GM18909 (cell line): ENCODE measurements around the gene CLEC14A.

Source experiments
- ATAC-seq: cut with Tn5 transposase; IDR thresholded peaks from one replicate; pipeline ENCODE4 v1.9.1; 2021; ENCODE audit warnings: mild to moderate bottlenecking; ENCODE audit not compliant: unreplicated experiment, poor library complexity

The CLEC14A gene, protein sequence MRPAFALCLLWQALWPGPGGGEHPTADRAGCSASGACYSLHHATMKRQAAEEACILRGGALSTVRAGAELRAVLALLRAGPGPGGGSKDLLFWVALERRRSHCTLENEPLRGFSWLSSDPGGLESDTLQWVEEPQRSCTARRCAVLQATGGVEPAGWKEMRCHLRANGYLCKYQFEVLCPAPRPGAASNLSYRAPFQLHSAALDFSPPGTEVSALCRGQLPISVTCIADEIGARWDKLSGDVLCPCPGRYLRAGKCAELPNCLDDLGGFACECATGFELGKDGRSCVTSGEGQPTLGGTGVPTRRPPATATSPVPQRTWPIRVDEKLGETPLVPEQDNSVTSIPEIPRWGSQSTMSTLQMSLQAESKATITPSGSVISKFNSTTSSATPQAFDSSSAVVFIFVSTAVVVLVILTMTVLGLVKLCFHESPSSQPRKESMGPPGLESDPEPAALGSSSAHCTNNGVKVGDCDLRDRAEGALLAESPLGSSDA

DNA sequence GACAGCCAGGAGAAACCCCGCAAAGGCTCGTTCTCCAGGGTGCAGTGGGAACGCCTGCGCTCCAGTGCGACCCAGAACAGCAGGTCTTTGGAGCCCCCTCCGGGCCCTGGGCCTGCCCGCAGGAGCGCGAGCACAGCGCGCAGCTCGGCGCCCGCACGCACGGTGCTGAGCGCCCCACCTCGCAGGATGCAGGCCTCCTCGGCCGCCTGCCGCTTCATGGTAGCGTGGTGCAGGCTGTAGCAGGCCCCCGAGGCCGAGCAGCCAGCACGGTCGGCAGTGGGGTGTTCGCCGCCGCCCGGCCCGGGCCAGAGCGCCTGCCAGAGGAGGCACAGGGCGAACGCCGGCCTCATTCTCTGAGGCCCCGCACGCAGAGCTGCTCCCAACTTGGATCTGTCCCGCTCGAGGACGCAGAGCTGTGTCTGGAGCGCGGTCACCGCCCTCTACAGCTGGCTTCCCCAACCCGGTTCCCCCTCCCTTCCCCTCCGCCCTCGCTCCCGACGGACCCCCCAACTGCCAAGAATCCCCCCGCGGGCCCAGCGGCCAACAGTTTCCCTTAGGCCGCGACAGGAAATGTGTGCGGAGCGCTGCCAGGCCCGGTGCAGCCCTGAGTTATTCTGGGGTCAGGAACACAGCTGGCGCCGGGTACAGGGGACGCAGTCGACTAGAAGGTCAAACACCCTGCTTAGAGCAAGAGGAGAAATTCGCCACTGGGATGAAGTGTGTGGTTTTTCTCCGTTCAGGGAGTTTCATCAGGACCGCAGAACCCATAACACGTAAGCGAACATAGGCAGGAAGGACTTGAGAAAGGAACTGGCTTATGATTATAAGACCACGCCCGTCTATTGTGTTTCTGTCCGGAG is at the start of gene CLEC14A:
Gene CLEC14A, minus strand, starts transcription at position 421 of the 860 bp plus-strand sequence. Its CDS starts 71 bp downstream, at position 350.
- ATAC-seq: no peak

DNA sequence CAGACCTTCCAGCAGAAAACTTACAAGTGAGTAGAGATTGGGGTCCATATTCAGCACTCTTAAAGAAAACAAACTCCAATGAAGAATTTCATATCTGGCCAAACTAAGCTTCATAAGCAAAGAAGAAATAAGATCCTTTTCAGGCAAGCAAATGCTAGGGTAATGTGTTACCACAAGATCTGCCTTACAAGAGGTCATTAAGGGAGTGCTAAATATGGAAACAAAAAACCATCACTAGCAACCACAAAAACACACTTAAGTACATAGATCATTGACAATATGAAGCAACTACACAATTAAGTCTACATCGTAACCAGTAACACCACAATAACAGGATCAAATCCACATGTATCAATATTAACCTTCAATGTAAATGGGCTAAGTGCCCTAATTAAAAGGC is 47.1 kb upstream of the CLEC14A start:
- no peak for ATAC-seq

DNA sequence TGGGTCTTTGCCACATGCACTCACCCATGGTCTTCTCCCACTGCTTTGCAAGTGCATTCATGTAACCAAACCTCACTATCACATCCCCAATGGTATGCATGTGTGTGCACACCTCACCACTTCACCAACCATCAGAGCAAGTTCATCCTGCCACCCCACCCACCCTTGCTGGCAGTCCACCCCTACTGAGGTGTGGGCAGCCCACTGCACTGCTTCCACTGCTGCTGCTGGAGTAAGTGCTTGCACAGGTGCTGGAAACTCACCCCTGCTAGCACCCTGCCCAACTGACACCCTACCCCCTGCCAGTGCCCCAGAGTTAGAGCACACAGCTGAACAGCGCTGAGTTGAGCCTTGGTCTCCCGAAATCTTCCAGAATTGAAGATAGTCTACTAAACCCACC is 46.1 kb upstream of the CLEC14A start:
- no peak for ATAC-seq

DNA sequence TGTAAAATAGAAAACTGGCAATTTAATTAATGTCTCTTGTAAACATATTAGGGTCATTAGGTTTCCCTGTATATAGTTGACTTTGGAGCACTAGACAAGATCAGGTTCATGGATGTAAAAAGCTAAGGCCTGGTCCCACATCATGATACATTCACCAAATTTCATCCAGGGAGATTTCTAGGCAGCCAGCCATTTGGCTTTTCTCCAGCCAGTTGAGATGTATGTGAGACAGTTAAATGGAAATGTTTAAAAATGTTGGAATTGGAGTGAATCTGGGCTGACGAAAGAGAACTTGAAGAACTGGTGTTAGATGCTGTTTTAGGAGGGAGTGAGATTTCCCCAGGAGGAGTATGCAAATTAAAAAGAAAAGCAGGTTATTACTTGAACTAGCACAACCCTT is 41.8 kb upstream of the CLEC14A start:
- ATAC-seq: no peak

DNA sequence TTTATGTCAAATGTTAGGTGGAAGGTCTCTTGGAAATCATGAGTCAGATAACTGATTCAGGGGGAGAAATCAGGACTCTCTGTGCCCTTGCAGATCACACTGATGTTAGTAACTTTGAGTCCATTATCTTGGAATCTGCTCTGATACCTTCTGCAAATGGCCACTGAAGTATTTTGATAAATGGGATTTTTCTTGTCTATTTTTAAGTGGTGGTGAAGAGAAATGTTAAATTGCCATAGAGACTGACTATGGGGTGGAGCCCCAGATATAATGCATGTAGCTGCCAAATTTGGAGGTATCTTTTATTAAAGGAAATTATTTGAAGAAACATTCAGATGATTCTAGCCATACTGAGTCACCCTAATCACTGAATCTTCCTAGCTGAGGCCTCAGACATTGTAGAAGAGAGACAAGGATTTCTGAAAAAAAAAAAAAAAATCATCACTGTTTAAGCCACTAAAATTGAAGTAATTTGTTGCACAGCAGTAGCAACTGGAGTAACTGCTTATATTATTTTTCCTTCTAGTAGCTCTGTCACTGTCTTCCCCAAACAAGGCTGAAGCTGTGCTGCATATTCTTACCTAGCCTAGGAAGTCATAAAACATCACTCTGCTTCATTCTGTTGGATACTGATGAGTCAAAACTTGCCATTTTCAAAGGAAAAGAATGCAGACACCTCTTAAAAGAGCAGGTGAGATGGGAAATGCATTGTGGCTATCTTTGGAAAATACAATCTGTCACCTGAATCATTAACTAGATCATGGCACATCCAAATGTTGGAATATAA is 36.0 kb upstream of the CLEC14A start:
- no peak for ATAC-seq

DNA sequence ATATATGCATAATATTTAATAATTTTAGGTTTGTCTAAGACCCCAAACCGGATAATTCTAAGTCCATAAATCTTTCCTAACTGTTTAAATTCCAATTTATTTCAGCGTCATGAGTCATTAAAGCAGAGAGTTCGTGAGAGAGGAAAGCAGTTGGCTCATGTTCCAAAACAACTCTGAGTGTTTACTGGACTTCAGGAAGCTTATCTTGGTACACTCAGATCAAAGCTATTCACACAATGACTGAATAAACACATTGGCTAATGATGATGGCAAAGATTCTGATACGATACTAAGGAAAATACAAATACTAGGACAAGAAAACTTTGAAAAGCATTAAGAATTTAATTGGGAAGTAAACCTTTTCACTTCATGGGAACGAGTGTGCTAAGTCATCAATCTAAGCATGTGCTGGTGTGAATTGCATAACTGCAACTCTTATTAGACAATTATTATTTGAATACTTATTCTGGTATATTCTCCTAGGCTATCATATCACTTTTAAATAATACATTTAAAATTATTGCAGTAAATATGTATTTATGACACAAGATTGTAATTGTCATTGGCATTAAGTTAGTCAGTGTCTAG is 34.8 kb upstream of the CLEC14A start:
- no peak for ATAC-seq

DNA sequence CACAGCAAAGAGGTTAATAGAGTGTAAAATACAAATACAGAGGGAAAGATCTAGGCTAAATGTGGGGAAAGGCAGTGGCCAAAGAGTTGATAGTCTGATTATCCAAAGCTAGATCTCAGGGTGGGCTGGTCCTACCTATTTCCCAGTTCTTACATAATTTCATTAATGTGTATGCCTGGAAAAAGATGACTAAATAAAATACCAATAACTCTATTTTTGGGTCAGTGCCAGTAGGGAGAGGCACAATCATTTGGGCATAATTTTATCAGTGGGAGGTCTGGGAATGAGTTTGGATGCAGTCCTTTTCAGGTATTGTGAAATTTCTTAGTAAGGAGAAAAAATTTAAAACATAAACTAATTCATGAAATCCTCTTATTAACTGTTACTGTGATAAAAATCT is 30.6 kb upstream of the CLEC14A start:
- no peak for ATAC-seq

DNA sequence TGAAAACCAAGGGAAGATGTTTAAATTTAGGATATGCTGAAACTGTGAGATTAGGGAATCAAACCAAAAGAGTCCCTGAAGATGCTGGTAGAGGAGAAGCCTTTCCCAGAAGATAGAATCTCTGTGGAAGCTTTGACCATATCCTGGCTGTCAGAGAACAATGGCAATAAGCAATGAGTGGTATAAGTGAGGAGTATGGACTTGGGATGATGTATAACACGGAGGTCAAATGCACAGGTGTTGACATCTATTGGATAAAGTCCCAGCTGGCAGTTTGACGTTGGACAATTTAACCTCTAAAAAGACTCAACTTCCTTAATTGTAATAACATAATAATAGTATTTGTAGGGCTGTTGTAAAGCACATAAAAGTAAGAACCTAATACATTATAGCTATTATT is 30.1 kb upstream of the CLEC14A start:
- no peak for ATAC-seq

DNA sequence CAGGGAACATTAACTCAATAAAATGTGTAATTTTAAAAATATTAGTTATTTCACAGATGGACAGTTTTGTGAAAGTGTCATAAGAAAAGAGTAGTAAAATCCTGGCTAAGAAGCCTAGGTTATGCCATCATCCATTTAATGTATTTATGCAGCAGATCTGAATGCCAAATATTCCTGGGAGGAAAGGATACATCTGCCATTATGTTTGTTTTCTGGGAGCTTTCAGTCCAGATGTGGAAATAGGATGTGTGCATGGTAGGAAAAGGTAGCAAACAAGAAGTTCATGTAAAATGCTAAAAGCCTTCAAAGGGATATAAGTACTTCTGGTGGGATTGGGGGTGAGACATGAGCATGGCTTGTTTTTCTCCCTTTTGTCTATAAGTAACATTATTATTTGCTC is 27.0 kb upstream of the CLEC14A start:
- ATAC-seq: no peak

DNA sequence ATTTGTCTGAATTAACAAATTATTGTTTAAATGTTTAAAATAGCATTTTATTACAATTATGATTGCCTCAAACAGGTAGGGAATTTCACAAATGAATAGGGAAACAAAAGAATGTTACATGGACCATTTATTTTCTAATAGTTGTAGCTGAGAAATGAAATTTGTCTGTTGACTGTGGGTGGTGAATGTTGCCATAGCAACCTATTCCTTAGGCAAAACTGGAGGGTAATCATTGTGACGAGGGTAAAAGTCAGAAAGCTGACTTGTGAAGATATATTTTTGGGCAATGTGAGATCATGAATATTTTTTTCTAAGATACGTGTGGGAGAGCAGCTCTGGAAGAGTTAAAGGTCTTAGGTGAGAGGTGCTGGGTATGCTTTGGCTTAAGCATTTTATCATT is 24.2 kb upstream of the CLEC14A start:
- no peak for ATAC-seq

DNA sequence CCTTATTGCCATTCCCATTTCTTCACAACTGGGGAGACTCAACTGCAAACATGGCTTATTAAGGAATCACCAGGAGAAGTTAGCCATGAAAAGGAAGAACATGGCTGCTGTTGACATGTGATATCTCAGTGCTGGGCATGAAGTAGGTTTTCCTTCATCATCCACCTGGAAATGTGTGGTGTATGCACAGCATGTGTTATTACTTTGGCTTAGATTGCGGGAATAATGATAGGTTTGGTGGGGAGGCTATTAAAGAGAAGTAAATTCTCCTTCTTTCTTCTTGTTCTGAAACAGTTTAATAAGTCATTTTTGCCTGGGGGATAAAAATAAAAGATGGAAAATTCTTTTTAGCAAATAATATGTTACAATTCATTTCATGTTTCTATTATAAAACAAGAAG is 23.7 kb upstream of the CLEC14A start:
- ATAC-seq: no peak

DNA sequence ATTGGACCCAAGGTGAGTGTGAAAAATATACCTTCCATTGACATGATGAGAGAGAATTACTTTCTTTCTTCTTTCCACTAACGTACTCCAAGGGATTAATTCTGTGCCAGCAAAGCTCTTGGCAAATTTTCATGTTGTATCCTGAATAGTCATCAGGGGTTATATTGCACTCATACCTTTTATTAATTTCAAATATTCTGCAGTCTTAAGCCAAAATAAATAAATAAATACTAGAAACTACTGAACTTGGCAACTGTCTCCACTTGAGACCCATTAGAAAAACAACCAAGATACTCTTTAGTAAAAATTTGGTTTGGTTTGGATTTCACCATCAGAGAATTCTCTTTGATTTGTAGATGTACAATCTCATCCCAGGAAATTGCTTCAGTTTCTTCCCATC is 22.1 kb upstream of the CLEC14A start:
- ATAC-seq: no peak

DNA sequence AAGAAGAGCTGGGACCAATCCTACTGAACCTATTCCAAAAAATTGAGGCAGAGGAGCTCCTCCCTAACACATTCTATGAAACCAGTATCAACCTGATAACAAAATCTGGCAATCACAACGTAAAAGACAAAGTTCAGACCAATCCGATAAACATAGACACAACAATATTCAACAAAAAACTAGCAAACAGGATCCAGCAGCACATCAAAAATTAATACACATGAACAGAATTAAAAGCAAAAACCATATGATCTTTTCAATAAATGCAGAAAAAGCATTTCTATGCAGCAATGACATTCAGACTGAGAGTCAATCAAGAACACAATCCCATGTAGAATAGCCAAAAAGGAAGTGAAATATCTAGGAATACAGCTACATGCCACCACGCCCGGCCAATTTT is 7.0 kb upstream of the CLEC14A start:
- no peak for ATAC-seq

DNA sequence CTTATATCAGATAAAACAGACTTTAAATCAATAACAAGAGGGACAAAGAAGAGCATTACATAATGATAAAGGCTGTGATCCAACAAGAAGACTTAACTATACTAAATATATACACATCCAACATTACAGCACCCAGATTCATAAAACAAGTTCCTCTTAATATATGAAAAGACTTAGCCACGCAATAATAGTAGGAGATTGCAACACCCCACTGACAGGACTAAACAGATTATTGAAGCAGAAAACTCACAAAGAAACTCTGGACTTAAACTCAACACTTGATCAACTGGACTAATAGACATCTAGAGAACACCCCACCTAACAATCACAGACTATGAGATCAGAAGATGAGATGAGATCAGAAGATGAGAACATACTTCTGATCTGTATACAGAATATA is 5.7 kb upstream of the CLEC14A start:
- no peak for ATAC-seq

DNA sequence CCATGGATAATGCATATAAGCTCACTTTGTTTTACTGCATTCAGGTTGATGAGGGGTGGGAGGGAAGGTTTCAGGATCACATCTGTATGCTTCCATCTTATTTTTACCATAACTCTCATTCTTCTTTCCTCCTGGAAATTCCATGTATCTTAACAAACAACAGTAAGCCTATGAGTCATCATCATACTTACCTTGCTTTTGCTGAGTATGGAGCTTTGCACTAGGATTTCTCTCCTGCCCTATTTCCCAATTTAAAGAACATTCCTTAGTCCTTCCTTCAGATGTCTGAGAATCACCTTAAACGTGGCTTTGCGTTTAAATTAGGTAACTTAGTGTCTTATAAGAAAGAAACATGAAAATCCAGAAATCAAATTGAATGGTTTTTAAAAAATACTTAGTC is 1.6 kb upstream of the CLEC14A start:
- ATAC-seq: no peak

DNA sequence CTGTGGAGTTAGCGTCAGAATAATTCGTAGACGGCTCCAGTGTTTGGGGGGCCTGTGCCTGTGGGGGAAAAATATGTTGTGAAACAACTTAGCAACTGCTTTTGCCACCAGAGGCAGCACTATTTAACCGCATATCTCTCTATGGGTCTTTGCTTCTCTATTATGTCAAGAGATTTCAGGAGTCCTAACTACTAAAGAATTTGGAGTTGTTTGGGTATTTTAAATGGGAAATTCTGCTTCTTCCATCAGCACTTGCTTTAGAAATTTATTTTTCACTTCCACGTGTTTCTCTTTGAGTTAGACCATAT is 594 bp upstream of the CLEC14A start:
- ATAC-seq: no peak

DNA sequence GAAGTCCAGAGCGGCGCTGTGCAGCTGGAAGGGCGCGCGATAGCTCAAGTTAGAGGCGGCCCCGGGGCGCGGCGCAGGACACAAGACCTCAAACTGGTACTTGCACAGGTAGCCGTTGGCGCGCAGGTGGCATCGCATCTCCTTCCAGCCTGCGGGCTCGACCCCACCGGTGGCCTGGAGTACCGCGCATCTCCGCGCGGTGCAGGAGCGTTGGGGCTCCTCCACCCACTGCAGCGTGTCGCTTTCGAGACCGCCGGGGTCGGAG is 553 bp downstream of the CLEC14A start:
- no peak for ATAC-seq

DNA sequence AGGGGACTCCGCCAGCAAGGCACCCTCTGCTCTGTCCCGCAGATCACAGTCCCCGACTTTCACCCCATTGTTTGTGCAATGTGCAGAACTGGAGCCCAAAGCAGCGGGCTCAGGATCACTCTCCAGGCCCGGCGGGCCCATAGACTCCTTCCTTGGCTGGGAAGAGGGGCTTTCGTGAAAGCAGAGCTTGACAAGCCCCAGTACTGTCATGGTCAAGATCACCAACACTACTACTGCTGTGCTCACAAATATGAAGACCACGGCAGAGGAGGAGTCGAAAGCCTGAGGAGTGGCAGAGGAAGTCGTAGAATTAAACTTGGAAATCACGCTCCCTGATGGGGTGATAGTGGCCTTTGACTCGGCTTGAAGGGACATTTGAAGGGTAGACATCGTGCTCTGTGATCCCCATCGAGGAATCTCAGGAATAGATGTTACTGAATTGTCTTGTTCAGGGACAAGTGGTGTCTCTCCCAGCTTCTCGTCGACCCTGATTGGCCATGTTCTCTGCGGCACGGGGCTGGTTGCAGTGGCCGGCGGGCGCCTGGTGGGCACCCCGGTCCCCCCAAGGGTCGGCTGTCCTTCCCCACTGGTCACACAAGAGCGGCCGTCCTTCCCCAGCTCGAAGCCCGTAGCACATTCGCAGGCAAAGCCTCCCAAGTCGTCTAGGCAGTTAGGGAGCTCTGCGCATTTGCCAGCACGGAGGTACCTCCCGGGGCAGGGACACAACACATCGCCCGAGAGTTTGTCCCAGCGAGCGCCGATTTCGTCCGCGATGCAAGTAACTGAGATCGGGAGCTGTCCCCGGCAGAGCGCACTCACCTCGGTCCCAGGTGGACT is 1.1 kb downstream of the CLEC14A start:
- no peak for ATAC-seq

DNA sequence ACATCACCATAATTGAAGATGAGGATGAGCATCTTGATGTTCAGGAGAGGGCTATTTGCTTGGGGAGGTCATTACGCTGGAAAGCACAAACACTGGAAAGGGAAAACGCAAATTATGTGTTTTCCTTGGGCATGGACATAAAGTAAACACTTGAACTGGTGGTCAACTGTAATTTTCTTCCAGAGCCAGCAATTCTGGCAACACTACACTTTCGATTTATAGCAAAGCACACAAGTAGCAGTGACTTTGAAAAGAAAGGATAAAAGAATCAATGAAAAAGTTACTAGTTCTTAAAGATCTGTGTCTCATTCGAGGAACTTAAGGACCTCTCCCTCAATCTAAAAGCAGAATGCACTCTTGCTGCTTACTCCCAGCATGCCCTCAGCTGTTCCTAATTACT is 2.2 kb downstream of the CLEC14A start:
- no peak for ATAC-seq
